ENCODE results near the gene SPSB1.

The SPSB1 gene

DNA sequence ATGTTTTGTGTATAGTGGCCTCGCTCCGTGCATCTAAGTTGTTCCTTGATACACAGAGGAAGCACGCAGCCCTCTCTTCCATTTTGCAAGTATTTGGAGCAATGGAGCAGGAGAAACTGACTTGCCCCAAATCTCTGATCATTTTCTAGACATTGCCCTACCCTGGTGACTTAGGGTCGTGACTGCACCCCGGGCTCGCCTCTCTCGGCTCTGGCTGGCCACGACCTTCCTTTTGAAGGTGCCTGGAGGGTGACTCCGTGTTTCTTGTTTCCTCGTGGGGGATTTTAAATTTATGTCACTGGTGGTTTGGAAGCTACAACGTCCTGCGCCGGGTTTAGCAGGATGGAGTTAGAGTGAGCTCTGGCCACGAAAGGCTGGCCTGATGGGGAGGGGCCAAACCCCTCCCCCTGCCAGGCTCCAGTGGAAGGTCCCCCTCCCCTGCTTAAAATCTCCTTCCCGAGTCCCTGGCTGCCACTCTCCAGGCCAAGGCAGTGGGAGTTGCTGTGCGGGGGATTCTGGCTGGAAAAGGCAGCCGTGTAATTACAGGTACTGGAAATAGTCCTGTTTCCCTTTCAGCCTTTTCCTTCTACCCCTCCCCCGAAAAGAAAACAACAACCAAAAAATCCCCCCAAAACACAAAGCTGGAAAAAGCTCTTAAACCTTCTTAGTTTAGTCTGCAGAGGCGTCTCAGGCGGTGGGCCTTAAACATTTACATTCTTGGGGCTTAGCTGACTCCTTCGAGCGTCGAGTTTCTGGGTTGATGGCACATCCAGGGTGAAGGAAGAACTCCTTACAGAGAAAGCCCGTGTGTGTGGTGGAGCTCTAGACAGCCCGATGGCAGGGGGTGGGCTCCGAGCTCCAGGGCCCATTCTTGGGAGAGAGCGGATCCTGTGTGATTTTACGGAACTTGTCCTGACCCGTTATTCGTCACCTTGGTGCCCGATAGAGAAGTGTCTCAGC, 28.1 kb downstream of the SPSB1 start:
- no peak for DNase-seq

DNA sequence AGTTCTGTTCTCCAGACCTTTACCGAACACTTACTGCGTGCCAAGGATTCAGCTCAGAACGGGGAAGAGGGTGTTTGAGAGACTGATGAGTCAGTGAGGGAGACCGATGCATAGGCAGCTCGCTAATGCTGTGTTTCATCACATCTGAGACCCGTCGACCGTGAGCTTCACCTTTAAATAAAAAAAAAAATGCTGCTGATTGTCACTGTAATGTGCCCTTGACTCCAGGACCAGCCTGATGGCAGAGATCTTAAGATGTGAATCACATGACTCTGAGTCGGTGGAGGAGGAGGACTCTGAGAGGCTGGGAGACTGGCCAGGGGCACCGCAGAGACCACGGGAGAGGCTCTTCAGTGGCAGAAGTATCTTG, 28.8 kb downstream of the SPSB1 start:
- DNase-seq, result no peak

DNA sequence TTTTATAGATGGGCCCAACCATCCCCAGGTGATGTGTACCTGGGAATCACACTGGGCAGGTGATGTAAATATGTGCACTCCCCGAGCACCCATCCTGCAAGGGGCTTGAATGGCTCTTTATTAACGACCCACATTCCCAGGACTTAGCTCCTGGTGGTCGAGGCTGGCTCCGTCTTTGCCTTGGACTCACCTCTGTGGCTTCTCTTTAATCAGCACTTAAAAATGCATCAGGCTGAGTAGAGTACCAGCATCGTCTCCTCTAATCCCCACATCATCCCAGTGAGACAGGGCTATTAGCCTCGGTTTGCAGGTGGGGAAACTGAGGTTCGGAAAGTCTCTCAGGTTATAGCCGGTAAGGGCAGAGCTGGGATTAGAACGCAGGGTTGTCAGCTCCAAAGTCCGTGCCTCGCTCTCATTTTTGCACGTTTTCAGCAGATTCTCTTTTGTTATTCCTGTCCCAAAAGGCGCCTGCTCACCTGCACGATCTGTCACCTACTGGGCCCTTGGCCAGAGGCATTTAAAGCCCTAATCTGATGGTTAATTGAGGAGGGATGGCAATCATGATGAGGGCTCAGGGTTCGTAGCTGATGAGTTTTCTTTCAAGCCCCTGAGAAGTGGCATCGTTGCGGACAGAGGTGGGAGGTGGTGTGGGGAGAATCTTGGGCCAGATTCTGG, 29.4 kb downstream of the SPSB1 start:
- DNase-seq, result no peak

DNA sequence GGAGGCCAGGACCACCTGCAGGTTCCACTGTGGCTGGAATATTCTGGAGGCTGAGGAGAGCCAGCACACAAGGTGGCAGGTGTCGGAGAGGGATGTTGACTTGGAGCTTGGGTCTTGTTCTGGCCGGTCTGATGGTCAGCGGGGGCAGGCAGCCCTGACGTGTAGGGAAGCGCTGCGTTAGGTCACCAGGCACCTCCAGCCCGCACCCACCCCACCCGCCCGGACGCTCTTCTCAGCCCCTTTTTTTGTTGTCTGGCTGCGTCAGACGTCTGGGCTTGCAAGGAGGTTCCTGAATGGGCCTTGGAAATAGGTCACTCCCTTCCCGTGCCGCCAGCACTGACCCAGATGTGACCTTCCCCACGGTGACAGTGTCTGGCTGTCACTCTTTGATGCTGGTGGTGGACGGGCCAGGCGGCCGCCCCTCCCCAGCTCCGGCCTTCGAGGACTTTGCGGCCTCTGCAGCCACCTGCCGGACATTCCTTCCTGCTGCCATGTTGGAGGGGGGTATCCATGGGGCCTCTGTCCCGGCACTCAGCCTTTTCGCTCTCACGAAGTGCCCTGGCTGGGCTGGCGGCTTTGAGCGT, 30.1 kb downstream of the SPSB1 start:
- no peak for DNase-seq

DNA sequence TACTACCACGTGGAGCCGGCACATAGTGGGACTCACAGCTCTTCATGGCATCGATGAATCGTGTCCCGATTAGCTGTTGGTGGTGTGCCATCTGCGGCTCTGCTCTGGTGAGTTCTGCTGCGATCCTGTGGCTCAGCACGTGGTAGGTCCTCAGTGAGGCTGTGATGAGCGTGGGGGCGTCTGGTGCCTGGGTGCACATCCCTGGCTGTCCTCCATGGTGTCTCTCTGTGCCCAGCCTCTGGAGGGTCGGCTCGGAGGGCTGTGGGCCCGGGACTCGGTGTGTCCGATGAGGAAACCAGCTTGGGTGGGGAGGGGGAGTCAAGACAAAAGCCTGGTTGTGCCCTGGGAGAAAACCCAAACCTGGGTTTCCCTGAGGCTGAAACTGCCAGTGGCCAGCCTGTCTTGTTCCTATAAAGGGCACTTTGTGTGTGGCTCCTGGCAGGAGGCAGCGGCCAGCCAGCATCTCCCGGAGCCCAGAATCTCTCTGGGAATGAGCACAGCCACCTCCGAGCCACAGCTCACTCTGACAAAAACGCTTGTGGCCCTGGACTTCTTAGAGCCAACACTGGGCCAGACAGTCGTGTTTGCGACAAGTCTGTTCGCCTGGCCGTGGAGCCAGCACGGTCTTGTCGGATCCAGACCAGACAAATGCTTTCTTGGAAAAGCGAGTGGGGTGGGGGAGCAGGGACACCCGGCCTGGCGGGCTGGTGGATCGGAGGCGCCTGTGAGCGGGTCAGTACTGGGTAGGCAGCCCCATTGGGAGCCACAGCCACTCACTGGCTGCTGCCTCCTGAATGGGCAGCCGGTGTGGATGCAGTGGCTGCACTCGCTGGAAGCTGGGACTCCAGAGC, 31.8 kb downstream of the SPSB1 start:
- DNase-seq, result no peak

DNA sequence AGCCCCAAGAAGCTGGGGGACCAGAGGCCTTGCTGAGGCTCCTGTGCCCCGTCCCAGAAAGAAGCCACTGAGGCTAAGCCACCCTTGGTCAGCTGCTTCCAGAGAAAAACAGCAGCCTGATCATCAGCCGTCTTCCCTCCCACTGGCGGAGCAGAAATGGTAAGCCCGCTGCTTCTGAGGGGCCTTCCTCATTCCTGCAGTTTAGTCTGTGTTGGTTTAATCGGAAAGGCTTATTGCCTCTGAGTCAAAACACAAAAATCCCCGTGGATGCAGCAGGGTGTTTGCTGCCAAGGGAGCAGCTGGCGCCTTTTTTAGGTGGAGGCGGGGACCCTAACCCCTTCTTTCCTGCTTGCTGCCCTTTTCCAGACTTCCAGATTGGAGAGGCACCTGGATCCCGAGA, 33.9 kb downstream of the SPSB1 start:
- no peak for DNase-seq

DNA sequence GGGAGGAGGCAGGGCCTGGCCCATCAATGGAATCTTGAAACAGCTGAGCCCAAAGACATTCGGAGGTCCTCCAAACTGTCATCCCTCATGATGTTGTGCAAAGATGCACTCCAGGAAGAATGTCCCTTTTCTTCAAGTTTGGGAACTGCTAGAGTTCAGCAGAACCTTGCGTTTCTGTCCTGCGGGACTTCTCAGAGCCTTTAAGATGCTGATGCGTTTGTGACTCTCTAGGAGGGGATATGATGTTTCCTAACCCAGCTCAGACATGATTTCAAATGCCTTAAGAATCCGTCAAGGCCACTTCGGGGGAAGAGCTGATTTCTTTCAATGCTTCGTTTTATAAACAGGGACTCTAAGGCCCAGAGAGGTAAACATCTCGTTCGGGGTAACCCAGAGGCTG, 35.5 kb downstream of the SPSB1 start:
- DNase-seq, result no peak

DNA sequence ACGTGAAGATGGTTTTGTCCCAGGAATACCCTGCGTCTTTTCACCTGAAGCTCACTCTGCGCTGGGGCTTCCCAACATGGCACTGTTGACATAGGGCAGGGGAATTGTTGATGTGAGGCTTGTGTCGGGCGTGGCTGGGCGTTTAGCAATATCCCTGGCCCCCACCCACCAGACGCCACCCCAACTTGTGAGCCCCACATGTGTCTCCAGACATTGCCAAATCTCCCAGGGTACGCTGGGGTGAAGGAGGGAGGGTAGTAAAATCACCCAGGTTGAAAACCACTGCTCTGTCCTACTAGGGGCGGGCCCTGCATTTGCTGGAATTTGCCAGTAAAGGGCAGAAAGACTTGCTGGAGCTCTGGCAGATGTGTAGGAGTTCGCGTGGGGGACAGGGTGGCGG, 36.0 kb downstream of the SPSB1 start:
- no peak for DNase-seq

DNA sequence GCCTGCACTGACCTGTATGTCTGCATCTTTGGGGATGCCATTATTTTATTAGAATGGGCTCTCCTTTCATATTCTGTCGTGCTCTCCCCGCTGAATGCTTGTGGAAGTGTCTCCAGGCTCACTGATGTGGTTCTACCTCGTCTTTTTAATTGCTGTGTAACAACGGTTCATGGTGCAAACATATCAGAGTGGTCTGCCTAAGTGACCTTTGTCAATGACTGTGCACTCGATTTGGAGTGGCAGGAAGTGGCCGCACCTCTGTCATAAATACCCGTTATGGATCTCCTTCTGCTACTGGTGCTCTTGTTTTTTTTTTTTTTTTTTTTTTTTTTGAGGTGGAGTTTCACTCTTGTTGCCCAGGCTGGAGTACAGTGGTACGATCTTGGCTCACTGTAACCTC, 38.3 kb downstream of the SPSB1 start:
- no peak for DNase-seq

DNA sequence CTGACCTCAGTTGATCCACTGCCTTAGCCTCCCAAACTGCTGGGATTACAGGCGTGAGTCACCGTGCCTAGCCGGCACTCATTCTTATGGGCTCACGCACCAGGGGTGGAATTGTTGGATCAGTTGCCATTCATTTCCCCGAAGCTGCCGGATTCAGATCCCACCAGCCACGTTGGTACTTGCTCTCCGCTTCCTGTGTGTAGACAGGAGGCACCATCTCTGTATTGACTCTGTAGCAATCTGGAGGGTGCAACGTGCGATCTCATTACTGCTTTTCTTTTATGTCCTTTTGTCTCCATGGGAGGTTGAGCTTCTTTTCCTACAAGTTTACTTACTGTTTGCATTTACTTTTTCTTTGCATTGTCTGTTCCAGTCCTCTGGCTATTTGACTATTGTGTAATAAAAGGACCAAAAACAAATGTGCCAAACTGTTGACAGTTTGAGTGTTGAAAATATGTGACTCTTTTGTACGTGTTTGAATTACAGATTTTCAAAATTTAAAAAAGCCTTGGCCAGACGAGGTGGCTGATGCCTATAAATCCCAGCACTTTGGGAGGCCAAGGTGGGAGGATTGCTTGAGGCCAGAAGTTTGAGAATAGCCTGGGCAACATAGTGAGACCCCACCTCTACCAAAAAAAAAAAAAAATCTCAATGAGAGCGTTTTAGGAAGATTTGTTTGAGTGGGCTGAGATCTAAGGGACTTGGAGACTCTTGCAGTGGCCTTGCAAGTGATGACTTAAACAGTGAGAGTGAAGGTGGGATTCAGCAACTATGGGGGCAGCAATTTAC, 39.1 kb downstream of the SPSB1 start:
- DNase-seq, result no peak

DNA sequence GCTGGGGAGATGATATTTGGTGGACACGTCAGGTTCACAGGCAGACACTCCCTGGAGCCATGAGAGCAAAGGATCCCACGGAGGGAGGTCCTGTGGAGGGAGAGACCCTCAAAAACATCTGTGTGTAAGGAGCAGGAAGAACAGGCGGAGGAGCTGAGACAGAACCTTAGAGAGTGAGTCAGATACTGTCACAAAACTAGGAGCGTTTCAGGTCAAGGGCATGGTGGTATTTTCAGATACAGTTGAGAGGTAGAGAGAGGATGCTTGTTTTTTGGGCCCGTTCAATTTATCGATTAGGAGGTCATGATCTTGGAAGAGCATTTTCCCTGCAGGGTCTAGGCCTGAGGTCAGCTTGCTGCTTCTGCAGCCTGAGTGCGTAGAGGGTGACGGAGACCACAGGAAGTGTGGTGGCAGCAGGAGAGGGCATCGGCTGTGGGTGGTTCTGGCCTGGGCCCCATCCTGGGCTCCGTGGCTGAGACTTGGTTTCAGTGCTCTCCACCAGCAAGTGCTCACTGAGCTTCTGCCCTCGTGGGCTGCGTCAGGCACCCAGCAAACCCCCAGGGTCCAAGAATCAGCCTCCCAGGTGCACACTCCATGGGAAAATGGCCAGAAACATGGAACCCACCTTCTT, 39.9 kb downstream of the SPSB1 start:
- no peak for DNase-seq

DNA sequence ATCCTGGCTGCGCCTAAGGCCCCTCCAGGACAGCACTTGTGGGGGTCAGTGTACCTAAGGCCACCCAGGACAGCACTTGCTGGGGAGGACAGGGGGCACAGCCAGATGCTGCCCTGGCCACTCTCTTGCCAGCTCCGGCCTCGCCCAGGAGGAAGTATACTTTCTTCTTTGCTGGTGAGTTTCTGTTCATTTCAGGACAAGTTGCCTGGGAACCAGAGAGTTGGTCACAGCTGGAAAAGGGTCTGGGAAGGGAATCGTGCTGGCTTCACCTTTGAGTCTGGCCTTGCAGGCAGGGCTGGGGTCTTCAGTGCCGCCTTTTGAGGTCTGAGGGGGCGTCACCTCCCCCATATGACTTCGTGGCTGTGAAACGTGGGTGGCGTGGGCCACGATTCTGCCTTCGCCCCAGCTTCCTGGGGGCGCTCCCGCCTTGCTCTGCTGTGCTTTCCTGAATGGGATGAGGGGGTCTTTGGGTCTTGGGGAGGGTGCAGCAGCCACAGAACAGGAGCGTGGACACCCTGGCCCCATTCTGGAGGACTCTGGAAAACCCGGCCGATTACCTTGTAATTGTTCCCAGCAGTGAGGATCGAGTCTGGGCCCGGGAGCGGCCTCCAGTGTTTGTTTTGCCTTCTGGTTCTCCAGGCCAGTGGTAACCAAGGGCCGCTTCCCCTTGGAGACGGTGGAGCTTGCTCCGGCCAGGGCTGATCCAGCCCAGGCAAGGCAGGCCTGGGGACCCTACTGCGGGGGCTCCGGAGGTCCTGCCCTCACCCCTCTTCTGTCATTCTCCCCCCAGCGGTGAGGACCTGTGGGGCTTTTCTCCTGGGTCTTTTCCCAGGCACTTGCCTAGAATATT, 45.9 kb downstream of the SPSB1 start:
- no peak for DNase-seq

DNA sequence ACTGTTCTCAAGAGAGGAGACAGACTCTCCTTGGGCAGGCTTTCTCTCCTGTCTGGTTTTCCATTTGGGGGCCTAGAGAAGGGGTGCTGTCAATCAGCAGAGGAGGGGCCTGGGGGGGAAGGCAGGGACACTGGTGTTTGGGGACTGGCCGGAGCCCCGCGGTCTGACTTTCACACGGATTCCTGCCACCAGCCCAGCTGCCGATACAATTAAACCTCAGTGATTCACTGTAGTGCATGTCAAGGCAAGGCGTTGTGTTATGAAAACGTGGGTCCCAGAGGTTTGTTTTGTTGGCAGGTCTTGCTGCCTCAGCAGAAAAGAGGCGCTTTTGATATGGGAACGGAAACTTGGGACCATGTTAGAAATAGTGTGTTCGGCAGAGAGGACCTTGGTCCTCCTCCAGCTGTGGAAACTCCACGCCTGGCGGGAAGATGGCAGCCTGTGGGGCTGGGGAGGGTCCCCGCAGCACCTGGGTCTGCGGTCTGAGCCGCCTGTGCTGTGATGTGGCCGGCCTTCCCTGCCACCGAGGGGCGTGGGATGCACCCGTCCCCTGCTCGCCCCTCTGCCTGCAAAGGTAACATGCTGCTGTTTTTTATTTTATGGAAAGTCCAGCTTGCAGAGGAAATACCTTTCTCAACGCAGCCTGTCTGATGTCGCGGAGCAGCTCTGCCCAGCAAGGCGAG, 47.6 kb downstream of the SPSB1 start:
- no peak for DNase-seq

DNA sequence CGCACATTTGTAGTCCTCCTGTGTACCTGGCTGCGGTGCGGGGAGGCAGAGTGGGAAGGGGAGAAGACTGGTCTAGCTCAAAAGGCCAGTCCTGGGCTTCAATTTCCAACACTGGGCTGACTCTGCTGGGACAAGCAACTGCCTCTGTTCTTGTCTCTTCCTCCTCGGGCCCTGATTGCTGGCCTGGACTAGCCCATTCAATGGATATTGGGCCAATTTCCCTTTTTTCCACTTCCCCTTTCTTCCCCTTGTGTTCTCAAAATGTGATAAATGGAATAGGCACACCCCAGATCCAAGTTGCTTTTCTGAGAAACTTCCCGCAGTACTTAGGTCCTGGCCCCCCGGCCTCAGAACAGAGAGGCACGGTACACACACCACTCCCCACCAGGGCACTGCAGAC, 48.2 kb downstream of the SPSB1 start:
- no peak for DNase-seq

DNA sequence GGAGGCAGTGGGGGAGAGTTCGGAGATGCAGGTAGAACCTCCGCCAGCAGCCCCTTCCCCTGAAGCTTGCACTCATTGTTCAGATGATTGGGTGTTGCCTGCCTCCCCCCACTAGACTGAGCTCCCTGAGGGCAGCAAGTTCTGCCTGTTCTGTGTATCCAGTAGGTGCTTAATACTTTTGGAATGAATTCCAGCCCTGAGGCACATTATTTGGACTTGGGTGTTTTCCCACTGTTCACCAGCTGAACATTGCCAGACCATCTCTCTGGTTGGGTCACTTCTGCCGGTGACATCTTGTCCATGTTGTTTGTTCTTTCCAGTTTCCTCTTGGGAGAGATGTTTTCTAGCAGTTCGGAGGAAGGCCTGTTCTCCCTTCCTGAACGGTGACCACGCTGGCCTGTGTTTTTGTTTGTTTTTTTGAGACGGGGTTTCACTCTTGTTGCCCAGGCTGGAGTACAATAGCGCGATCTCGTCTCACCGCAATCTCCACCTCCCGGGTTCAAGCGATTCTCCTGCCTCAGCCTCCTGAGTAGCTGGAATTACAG, 48.7 kb downstream of the SPSB1 start:
- no peak for DNase-seq

DNA sequence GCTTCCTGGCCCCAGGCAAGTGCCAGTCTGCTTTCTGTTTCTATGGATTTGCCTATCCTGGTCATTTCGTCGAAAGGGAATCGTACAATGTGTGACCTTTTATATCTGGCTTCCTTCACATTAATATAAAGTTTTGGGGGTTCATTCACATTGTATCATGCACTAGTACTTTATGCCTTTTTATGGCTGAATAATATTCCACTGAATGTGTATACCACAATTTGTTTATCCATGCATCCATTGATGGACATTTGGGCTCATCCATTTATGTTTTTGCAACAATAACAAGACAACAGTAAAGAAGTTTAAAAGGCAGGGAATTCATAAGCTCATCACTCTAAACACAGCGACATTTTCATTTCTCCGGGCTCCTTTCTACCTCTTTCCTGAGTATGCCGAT, 50.6 kb downstream of the SPSB1 start:
- no peak for DNase-seq

DNA sequence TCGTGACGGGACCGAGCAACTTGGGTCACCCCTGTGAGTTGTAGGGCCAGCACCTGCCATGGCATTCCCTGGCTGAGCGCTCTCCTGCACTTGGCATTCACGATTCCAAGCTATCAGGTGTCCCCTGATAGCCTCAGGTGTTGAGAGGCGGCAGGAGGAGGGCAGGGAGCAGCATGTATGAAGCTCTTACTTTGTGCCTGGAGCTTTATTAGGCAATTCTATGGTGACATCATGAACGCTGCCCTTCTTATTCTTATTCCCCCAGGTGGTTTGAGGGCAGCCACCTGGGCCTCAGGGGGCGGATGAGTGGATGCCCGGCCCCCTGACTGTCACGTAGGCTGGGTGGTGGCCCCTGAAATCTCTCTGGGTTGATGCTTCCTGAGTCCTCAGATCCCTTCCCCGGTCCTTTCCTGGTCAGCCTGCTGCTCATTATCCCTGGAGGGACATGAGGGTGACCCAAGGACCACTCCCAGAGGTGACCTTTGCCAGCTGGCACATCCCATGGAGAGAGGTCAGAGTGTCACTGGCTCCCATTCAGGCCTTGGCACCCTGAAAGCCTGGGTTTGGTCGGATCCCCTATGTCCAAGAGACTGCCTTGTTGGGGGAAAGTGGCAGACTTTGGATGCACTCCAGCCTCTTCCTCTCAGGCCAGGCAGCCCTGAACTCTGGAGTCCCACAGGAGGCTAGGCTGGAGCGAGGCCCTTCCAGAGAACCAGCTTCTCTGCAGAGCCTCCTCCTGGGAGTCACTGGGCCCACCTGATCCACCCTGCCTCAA, 51.9 kb downstream of the SPSB1 start:
- DNase-seq, result no peak

DNA sequence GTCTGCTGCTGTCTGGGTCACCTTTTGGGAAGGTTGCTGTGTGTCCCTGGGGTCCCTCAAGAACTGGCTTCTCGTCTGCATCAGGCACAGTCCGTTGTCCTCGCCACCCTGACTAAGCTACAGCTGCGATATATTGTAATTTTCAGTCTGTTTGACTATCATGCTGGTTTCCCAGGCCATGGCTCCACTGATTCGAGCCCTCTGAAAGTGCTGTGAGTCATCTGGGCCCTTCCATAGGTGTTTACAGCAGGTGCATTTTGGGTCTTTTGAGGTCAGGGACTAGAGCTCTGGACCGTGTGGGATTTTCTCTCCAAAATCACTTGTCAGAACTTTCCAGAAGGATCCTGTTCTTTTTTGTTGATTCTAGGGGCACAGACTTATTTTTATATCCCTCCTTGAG, 52.8 kb downstream of the SPSB1 start:
- DNase-seq, result no peak

DNA sequence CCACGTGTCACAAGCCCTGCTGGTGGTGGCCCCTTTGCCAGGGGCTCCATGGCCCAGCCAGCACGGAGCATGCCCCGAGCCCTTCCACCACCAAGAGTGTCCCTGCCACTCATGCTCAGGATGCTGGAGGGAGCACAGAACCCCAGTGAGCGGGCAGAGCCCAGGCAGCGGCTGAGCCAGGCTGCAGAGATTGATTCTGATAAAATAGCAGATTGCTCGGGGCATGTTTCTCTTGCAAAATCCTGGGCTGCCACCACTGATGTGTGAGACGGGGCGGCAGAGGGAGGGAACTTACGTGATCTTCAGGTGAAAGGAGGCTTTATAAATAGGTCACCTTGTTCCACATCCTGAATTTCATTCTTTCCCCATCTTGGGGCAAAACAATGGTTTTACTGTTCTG, 53.2 kb downstream of the SPSB1 start:
- no peak for DNase-seq

Data from NCI-H1105 treated with DMSO at 0.1 percent for 48 hours (cell line).